Right lung (tissue), 5 donors: ENCODE results near the gene KCTD18. TPM values are rescaled to one million over a fixed set of nuclear protein-coding genes. Genes with fewer than 3 reads are reported as not detected.

Experiments
- polyA plus RNA-seq, 5 donors: library from polyadenylated mRNA; unstranded; fragments of 120-200 nt; gene quantifications; one replicate each; pipeline versions ENCODE4 v1.2.1 to v1.2.3, GENCODE V29; 2013; ENCODE audit warnings: inconsistent platforms in 1 of 5, low replicate concordance in 1 of 5; ENCODE audit not compliant: insufficient read length in 5 of 5, insufficient read depth in 1 of 5

KCTD18 gene
- polyA plus RNA-seq, 5 donors: 15.3 to 19.6 (median 18.8) TPM

Other genes with a start within 250 kb of the KCTD18 start
- gene SPATS2L, start 203.4 kb downstream of the KCTD18 start, polyA plus RNA-seq: 10 to 100 TPM; 90.1 to 98.9 (median 95.5) TPM
- 10 to 100 TPM in 4 of 5 donors, 1 to 10 TPM in 1; 8.6 to 34.8 (median 16.8) TPM for gene SGO2, start 16.1 kb upstream of the KCTD18 start, polyA plus RNA-seq
- 10 to 100 TPM in 2 of 5 donors, 1 to 10 TPM in 3; 3.4 to 13.4 (median 9.3) TPM for gene AOX1, start 75.9 kb upstream of the KCTD18 start, polyA plus RNA-seq